GM23338 (cell line): ENCODE data around the gene TNFRSF17.
"Not testable (repeated sequence)": the region's sequence is repeated elsewhere in the genome, so short reads cannot be mapped to it uniquely, and the experiment has no call there.

Experiments used
- CREB1 ChIP-seq: fragments of 250-450 bp; sonication (Bioruptor Pico); IDR thresholded peaks from 2 replicates; pipeline ENCODE4 v1.5.0; 2020; ENCODE audit warnings: low read depth, mild to moderate bottlenecking, moderate library complexity
- CTCF ChIP-seq, 2 experiments: fragments of 200-600 bp in 1 of 2; sonication (generic) in 1 of 2; conservative IDR thresholded peaks; 2 replicates each; pipeline versions ENCODE4 v1.5.1 to v1.6.1; 2016 to 2017; ENCODE audit warnings: antibody characterized with exemption in 2 of 2, low read depth in 2 of 2, mild to moderate bottlenecking in 2 of 2, moderate library complexity in 1 of 2
- ETS1 ChIP-seq: IDR thresholded peaks from 2 replicates; pipeline ENCODE4 v1.6.1; 2016; ENCODE audit warnings: antibody characterized with exemption
- EZH2 ChIP-seq: fragments of 200-600 bp; sonication (generic); IDR thresholded peaks from one replicate; pipeline ENCODE4 v1.8.0; 2017; ENCODE audit warnings: antibody characterized with exemption, mild to moderate bottlenecking, low read depth; ENCODE audit not compliant: unreplicated experiment
- EZH2phosphoT487 ChIP-seq: fragments of 200-600 bp; sonication (generic); IDR thresholded peaks from one replicate; pipeline ENCODE4 v1.8.1; 2018; ENCODE audit warnings: antibody characterized with exemption; ENCODE audit not compliant: unreplicated experiment
- JUNB ChIP-seq: IDR thresholded peaks from one replicate; pipeline ENCODE4 v1.6.1; 2016; ENCODE audit warnings: antibody characterized with exemption; ENCODE audit not compliant: unreplicated experiment
- POLR2AphosphoS5 ChIP-seq: IDR thresholded peaks from 2 replicates; pipeline ENCODE4 v1.6.1; 2016; ENCODE audit warnings: antibody characterized with exemption, low read depth
- ZNF114 ChIP-seq: fragments of 250-450 bp; sonication (Bioruptor Pico); IDR thresholded peaks from 2 replicates; pipeline ENCODE4 v1.5.0; 2020; ENCODE audit warnings: mild to moderate bottlenecking, moderate library complexity

- TF ChIP-seq CTCF (conservative IDR thresholded peaks at IDR 0.05; ENCODE audit: low read depth in 2 of 2); POLR2AphosphoS5; EZH2phosphoT487; CREB1 (CRISPR knock-in tag); EZH2; JUNB; ZNF114 (CRISPR knock-in tag); ETS1: not testable (repeated sequence)
Observed at GRCh38 chr16:11970292-11970691, 5.3 kb downstream of the TNFRSF17 start.
